H1 (cell line): ENCODE measurements around the gene ZNF689. TPM values are rescaled to one million over a fixed set of nuclear protein-coding genes. Genes with fewer than 3 reads are reported as not detected.

Experiments used
- CTCF ChIA-PET: fragments of 300-600 bp; sonication (Branson Sonifier 250); formaldehyde crosslinking; loops from one replicate; lab custom pipeline; 2021; ENCODE audit not compliant: partially characterized antibody; lab: Charles Lee
- POLR2A ChIA-PET: fragments of 300-600 bp; sonication (Branson Sonifier 250); formaldehyde crosslinking; loops from one replicate; lab custom pipeline; 2021; ENCODE audit warnings: inconsistent platforms; ENCODE audit not compliant: partially characterized antibody; lab: Charles Lee
- DNase-seq, 2 experiments: peaks; one replicate each; pipeline versions ENCODE4 v3.0.0 to v3.0.0-alpha.2; 2010 to 2022; ENCODE audit warnings: low spot score in 2 of 2, low read depth in 1 of 2, mixed read lengths in 1 of 2
- FAIRE-seq: peaks from 2 replicates; lab custom pipeline; 2011; peaks lifted over from hg19 to GRCh38; lab: Jason Lieb, UNC
- H2AFZ ChIP-seq: 2 replicates; pipeline ENCODE4 v1.8.1; 2012; ENCODE audit warnings: low read length, inconsistent platforms
- H2AK5ac ChIP-seq: 2 replicates; pipeline ENCODE4 v1.6.1; 2013; ENCODE audit warnings: low read depth, low read length
- H2BK120ac ChIP-seq: replicated peaks from 2 replicates; pipeline ENCODE3; 2013; ENCODE audit warnings: low read depth, low read length, inconsistent platforms
- H2BK12ac ChIP-seq: 2 replicates; pipeline ENCODE4 v1.6.1; 2013; ENCODE audit warnings: low read depth, low read length
- H2BK15ac ChIP-seq: 2 replicates; pipeline ENCODE4 v1.6.1; 2013; ENCODE audit warnings: low read length
- H2BK20ac ChIP-seq: 2 replicates; pipeline ENCODE4 v1.6.1; 2013; ENCODE audit warnings: low read length
- H2BK5ac ChIP-seq: 2 replicates; pipeline ENCODE4 v1.6.1; 2013; ENCODE audit warnings: low read depth, low read length
- H3K14ac ChIP-seq: 2 replicates; pipeline ENCODE4 v1.6.1; 2013; ENCODE audit warnings: inconsistent platforms; ENCODE audit not compliant: insufficient read length
- H3K18ac ChIP-seq: 2 replicates; pipeline ENCODE4 v1.6.1; 2013; ENCODE audit warnings: low read length; ENCODE audit errors: extremely low read depth
- H3K23ac ChIP-seq: 2 replicates; pipeline ENCODE4 v1.6.1; 2013; ENCODE audit warnings: inconsistent platforms; ENCODE audit not compliant: insufficient read length
- H3K23me2 ChIP-seq: 2 replicates; pipeline ENCODE4 v1.6.1; 2013; ENCODE audit warnings: low read depth, low read length
- H3K27ac ChIP-seq: 2 replicates; pipeline ENCODE4 v1.6.1; 2011; ENCODE audit warnings: low read depth, low read length, inconsistent platforms
- H3K27me3 ChIP-seq, 4 experiments: replicated peaks in 1 of 4; 1 replicate in 1 of 4; 2 replicates in 3 of 4; pipeline versions ENCODE4 v1.6.1 to v1.8.1; 2011 to 2013; ENCODE audit warnings: low read length in 3 of 4, mild to moderate bottlenecking in 3 of 4, inconsistent platforms in 2 of 4, mixed read lengths in 2 of 4, moderate library complexity in 1 of 4; ENCODE audit not compliant: control insufficient read depth in 3 of 4, insufficient read depth in 3 of 4; ENCODE audit errors: extremely low read depth in 1 of 4
- H3K36me3 ChIP-seq, 4 experiments: 2 replicates each; pipeline versions ENCODE4 v1.6.1 to v1.8.1; 2011 to 2013; ENCODE audit warnings: mild to moderate bottlenecking in 4 of 4, low read length in 3 of 4, moderate library complexity in 2 of 4, control low read depth in 1 of 4, inconsistent platforms in 1 of 4; ENCODE audit not compliant: insufficient read depth in 4 of 4, control insufficient read depth in 2 of 4
- H3K4ac ChIP-seq: replicated peaks from 2 replicates; pipeline ENCODE3; 2013; ENCODE audit warnings: low read length, low read depth, mixed read lengths, inconsistent platforms; ENCODE audit not compliant: insufficient read length
- H3K4me1 ChIP-seq, 4 experiments: replicated peaks in 1 of 4; 1 replicate in 1 of 4; 2 replicates in 3 of 4; pipeline versions ENCODE4 v1.6.1 to v1.8.1; 2011 to 2013; ENCODE audit warnings: low read length in 3 of 4, inconsistent platforms in 2 of 4, mixed read lengths in 1 of 4; ENCODE audit not compliant: insufficient read depth in 4 of 4, control insufficient read depth in 3 of 4
- H3K4me2 ChIP-seq, 2 experiments: 2 replicates each; pipeline versions ENCODE4 v1.6.1 to v1.8.1; 2011 to 2013; ENCODE audit warnings: low read depth in 2 of 2, low read length in 2 of 2, control low read depth in 1 of 2, inconsistent platforms in 1 of 2, mild to moderate bottlenecking in 1 of 2; ENCODE audit not compliant: insufficient read depth in 1 of 2
- H3K4me3 ChIP-seq, 4 experiments: fragments of 200-600, 300-600 bp in 1 of 4; sonication (generic), shearing (Covaris generic), sonication (Bioruptor Twin) in 1 of 4; 2 replicates each; pipeline versions ENCODE4 v1.5.1 to v1.8.1; 2011 to 2016; ENCODE audit warnings: low read length in 4 of 4, low read depth in 3 of 4, control low read depth in 2 of 4, inconsistent platforms in 2 of 4, mild to moderate bottlenecking in 2 of 4, mixed read lengths in 1 of 4, moderate library complexity in 1 of 4; ENCODE audit not compliant: insufficient read depth in 2 of 4; ENCODE audit errors: extremely low read depth in 1 of 4
- H3K56ac ChIP-seq: replicated peaks from 2 replicates; pipeline ENCODE3; 2013; ENCODE audit warnings: low read depth, mild to moderate bottlenecking, mixed read lengths, low read length, inconsistent platforms; ENCODE audit not compliant: insufficient read length
- H3K79me1 ChIP-seq: 2 replicates; pipeline ENCODE4 v1.6.1; 2013; ENCODE audit warnings: low read depth, low read length, control low read depth
- H3K79me2 ChIP-seq, 2 experiments: 2 replicates each; pipeline versions ENCODE4 v1.6.1 to v1.8.1; 2012 to 2013; ENCODE audit warnings: low read length in 2 of 2, mild to moderate bottlenecking in 2 of 2, inconsistent platforms in 1 of 2; ENCODE audit not compliant: insufficient read depth in 2 of 2, control insufficient read depth in 1 of 2
- H3K9ac ChIP-seq, 4 experiments: replicated peaks in 1 of 4; 1 replicate in 1 of 4; 2 replicates in 3 of 4; pipeline versions ENCODE4 v1.6.1 to v1.8.1; 2011 to 2013; ENCODE audit warnings: low read depth in 3 of 4, low read length in 3 of 4, control low read depth in 2 of 4, mild to moderate bottlenecking in 2 of 4, moderate library complexity in 2 of 4, inconsistent platforms in 1 of 4; ENCODE audit errors: extremely low read depth in 1 of 4
- H3K9me3 ChIP-seq, 2 experiments: 2 replicates each; pipeline versions ENCODE4 v1.6.1 to v1.8.1; 2012 to 2013; ENCODE audit warnings: mild to moderate bottlenecking in 2 of 2, moderate library complexity in 2 of 2, control low read depth in 1 of 2, inconsistent platforms in 1 of 2, low read depth in 1 of 2, low read length in 1 of 2, mixed read lengths in 1 of 2; ENCODE audit not compliant: insufficient read depth in 2 of 2
- H4K20me1 ChIP-seq, 2 experiments: replicated peaks in 1 of 2; 2 replicates each; pipeline versions ENCODE3 to v1.8.1; 2011 to 2013; ENCODE audit warnings: inconsistent platforms in 2 of 2, low read length in 2 of 2, mild to moderate bottlenecking in 1 of 2; ENCODE audit not compliant: insufficient read depth in 2 of 2, control insufficient read depth in 1 of 2
- H4K5ac ChIP-seq: 2 replicates; pipeline ENCODE4 v1.6.1; 2013; ENCODE audit warnings: low read length, low read depth, mixed read lengths, inconsistent platforms; ENCODE audit not compliant: insufficient read length
- H4K8ac ChIP-seq: 2 replicates; pipeline ENCODE4 v1.8.0; 2013; ENCODE audit warnings: mild to moderate bottlenecking, moderate library complexity, low read length, inconsistent platforms; ENCODE audit not compliant: insufficient read depth; ENCODE audit errors: extremely low read depth
- H4K91ac ChIP-seq: replicated peaks from 2 replicates; pipeline ENCODE3; 2013; ENCODE audit warnings: low read length, mixed read lengths, inconsistent platforms; ENCODE audit not compliant: insufficient read length
- ASH2L ChIP-seq: fragments of 200-600, 300-600 bp; sonication (generic); IDR thresholded peaks from one replicate; pipeline ENCODE4 v1.7.1; 2017; ENCODE audit warnings: low read length
- ATF2 ChIP-seq: IDR thresholded peaks from 2 replicates; pipeline ENCODE4 v1.6.1; 2012; ENCODE audit warnings: low read length, inconsistent platforms
- BCL11A ChIP-seq, 2 experiments: IDR thresholded peaks; one replicate each; pipeline ENCODE4 v1.6.1; 2011; ENCODE audit warnings: low read depth in 2 of 2, low read length in 2 of 2, mild to moderate bottlenecking in 2 of 2
- CTBP2 ChIP-seq: IDR thresholded peaks from 2 replicates; pipeline ENCODE4 v1.7.0; 2011; ENCODE audit warnings: borderline replicate concordance, mild to moderate bottlenecking, moderate library complexity, mixed read lengths, low read length; ENCODE audit not compliant: insufficient read depth, insufficient read length
- HDAC2 ChIP-seq, 2 experiments: fragments of 300-600 bp in 1 of 2; sonication (generic) in 1 of 2; IDR thresholded peaks; 2 replicates each; pipeline ENCODE4 v1.6.1; 2011 to 2012; ENCODE audit warnings: low read depth in 2 of 2, low read length in 2 of 2, mild to moderate bottlenecking in 2 of 2, moderate library complexity in 2 of 2, borderline replicate concordance in 1 of 2, inconsistent platforms in 1 of 2
- KDM4A ChIP-seq: IDR thresholded peaks from one replicate; pipeline ENCODE4 v1.7.1; 2012; ENCODE audit warnings: low read depth, mild to moderate bottlenecking, moderate library complexity, low read length, inconsistent platforms; ENCODE audit not compliant: severe bottlenecking
- MAFK ChIP-seq: IDR thresholded peaks from 2 replicates; pipeline ENCODE4 v1.6.1; 2012; ENCODE audit warnings: low read depth, mild to moderate bottlenecking, improper control_type of control experiment, low read length
- NANOG ChIP-seq: IDR thresholded peaks from 2 replicates; pipeline ENCODE4 v1.6.1; 2011; ENCODE audit warnings: low read length, low read depth, mild to moderate bottlenecking, inconsistent platforms; ENCODE audit not compliant: insufficient read depth, poor library complexity, severe bottlenecking
- POLR2A ChIP-seq, 2 experiments: IDR thresholded peaks; 1 replicate in 1 of 2; 2 replicates in 1 of 2; pipeline ENCODE4 v1.6.1; 2011; ENCODE audit warnings: low read depth in 2 of 2, low read length in 2 of 2, mild to moderate bottlenecking in 2 of 2; ENCODE audit errors: control extremely low read depth in 1 of 2
- POU5F1 ChIP-seq: IDR thresholded peaks from 2 replicates; pipeline ENCODE4 v1.6.1; 2011; ENCODE audit warnings: low read depth, mild to moderate bottlenecking, low read length, moderate library complexity
- SAP30 ChIP-seq: fragments of 300-600 bp; sonication (generic); IDR thresholded peaks from 2 replicates; pipeline ENCODE4 v1.7.1; 2012; ENCODE audit warnings: low read length, moderate library complexity, mild to moderate bottlenecking, inconsistent platforms; ENCODE audit not compliant: insufficient read depth, insufficient replicate concordance
- SP2 ChIP-seq: IDR thresholded peaks from 2 replicates; pipeline ENCODE4 v1.6.1; 2012; ENCODE audit warnings: mild to moderate bottlenecking, low read length, inconsistent platforms
- WGBS, 2 experiments: shearing (Covaris generic) in 1 of 2; methylation state at CpG; one replicate each; pipeline versions ENCODE4 v1.1.6 to v1.1.7; 2013 to 2015; ENCODE audit warnings: low lambda C conversion rate in 2 of 2, mixed read lengths in 2 of 2, inconsistent platforms in 1 of 2, low coverage in 1 of 2, missing lambda C conversion rate in 1 of 2; ENCODE audit not compliant: insufficient replicate concordance in 2 of 2, insufficient coverage in 1 of 2, insufficient read length in 1 of 2; ENCODE audit errors: extremely low coverage in 1 of 2, missing lambda C conversion rate in 1 of 2; 5-methylcytosine and 5-hydroxymethylcytosine counted together
- polyA plus RNA-seq, 7 experiments: library from polyadenylated mRNA; depleted of rRNA in 3 of 7; stranded (reverse) in 5 of 7; unstranded in 2 of 7; fragments of >200 nt in 5 of 7; fragments of 200-250 nt in 2 of 7; gene quantifications; 1 replicate in 5 of 7; 2 replicates in 1 of 7; 4 replicates in 1 of 7; pipeline versions ENCODE4 v1.2.1 to v1.2.3, GENCODE V29; 2011 to 2013; ENCODE audit warnings: missing spikeins in 2 of 7, mixed read lengths in 2 of 7
- total RNA-seq: library from RNA; stranded (reverse); fragmentation: NEBNext Ultra II Directional; extraction: Animal tissue kit (Norgen Biotek cat#: 25700); gene quantifications from 2 replicates; pipeline ENCODE4 v1.2.1, GENCODE V29; 2021

Gene ZNF689
- total and polyA plus RNA-seq, 2 of the 8 experiments (the other 6 are each of a cell fraction or from before 2014, with no cell fraction given), result 14.3 to 15.3 TPM

- Histone ChIP-seq H3K56ac (no peak overlapping the region), H2BK5ac (no peak overlapping the region), H3K23me2 (no peaks in the 10 kb centered on the region), H2BK120ac (no peak overlapping the region), H3K18ac (no peak overlapping the region), H3K4me2 (no peak overlapping the region), H4K8ac (no peak overlapping the region), H2AFZ (no peak overlapping the region), H2BK12ac (no peak overlapping the region), H2BK15ac (no peak overlapping the region), H2AK5ac (no peak overlapping the region), H3K9me3 (no peaks in the 10 kb centered on the region), H3K27ac (no peak overlapping the region), H3K23ac (no peak overlapping the region), H3K79me1 (no peaks in the 10 kb centered on the region), H3K4me3 (no peak overlapping the region), H4K5ac (no peak overlapping the region), H3K79me2 (no peaks in the 10 kb centered on the region), H4K91ac (no peak overlapping the region), H4K20me1 (no peaks in the 10 kb centered on the region), H3K4me1 (no peaks in the 10 kb centered on the region), H3K9ac (no peak overlapping the region), H3K36me3 (peaks cover 0 to 1% (median 0%) of the 10 kb centered on the region in 4 experiments; a peak in 2 of 8 replicates), H3K14ac (no peak overlapping the region), H3K4ac (no peak overlapping the region), H2BK20ac (no peak overlapping the region), H3K27me3 (no peaks in the 10 kb centered on the region)
- DNase-seq (no peak), FAIRE-seq (no peak)
- ChIA-PET POLR2A (interaction anchor here (1.5 kb wide), 1 partner anchor 18 kb away, joined by 6 read pairs; the partner anchor contains the start of gene ZNF689), CTCF (interaction anchor here (0.8 to 3.6 kb wide), 6 partner anchors 11 to 163 kb away, joined by 3 to 14 read pairs (median 4); partner anchors contain the start of gene DCTPP1)
- 87% methylated on average over 4 of the region's 4 CpGs; no CpG with 5 or more reads in 1 of the 2 experiments for WGBS, 2 experiments
- TF ChIP-seq CTBP2, result no peak
- no peak for TF ChIP-seq SAP30
- no peak for TF ChIP-seq POLR2A (IDR thresholded peaks at IDR 0.05; ENCODE audit: control extremely low read depth in 1 of 2, low read depth in 2 of 2, low read length in 2 of 2)
- TF ChIP-seq SP2, result no peak
- no peak for TF ChIP-seq KDM4A
- TF ChIP-seq HDAC2 (IDR thresholded peaks at IDR 0.05; ENCODE audit: borderline replicate concordance in 1 of 2, low read depth in 2 of 2, low read length in 2 of 2), result no peak
- TF ChIP-seq NANOG, result no peak
- TF ChIP-seq POU5F1, result no peak
- TF ChIP-seq MAFK, result no peak
- no peak for TF ChIP-seq ASH2L
- TF ChIP-seq BCL11A (IDR thresholded peaks at IDR 0.05; ENCODE audit: low read depth in 2 of 2, low read length in 2 of 2), result no peak
- no peak for TF ChIP-seq ATF2
These were observed 17.3 kb downstream of the ZNF689 start for GRCh38 chr16:30592871-30593270.
